ENCODE measurements around the gene MAG.
"Not testable (repeated sequence)": the region's sequence is repeated elsewhere in the genome, so short reads cannot be mapped to it uniquely, and the experiment has no call there.

Gene MAG

DNA sequence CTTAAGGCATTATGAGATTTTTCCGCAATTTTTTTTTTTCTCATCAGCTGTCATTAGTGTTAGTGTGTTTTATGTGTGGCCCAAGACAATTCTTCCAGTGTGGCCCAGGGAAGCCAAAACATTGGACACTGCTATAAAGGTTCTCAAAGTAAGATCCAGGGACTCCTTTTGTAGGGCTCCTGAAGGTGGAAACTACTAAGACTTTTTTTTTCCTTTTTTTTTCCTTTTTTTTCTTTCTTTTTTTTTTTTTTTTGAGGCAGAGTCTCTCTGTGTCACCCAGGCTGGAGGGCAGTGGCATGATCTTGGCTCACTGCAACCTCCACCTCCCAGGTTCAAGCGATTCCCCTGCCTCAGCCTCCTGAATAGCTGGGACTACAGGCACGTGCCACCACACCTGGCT lies 6.5 kb upstream of the MAG start:
- H3K27me3 Mint-ChIP-seq (ENCODE audit: low read depth) = peaks cover 15% of the 10 kb centered on the region
- H3K27ac Mint-ChIP-seq; H3K9me3 Mint-ChIP-seq; H3K4me1 Mint-ChIP-seq (ENCODE audit: low read depth); H3K36me3 Mint-ChIP-seq (ENCODE audit: low read depth); H3K4me3 Mint-ChIP-seq: not testable (repeated sequence)

GRCh38 chr19:35286101-35286500 lies 5.9 kb upstream of the MAG start:
- peaks cover 15% of the 10 kb centered on the region for H3K27me3 Mint-ChIP-seq (ENCODE audit: low read depth)
- H3K4me3 Mint-ChIP-seq; H3K27ac Mint-ChIP-seq; H3K4me1 Mint-ChIP-seq (ENCODE audit: low read depth); H3K9me3 Mint-ChIP-seq; H3K36me3 Mint-ChIP-seq (ENCODE audit: low read depth): not testable (repeated sequence)

GRCh38 chr19:35287713-35288112 lies 4.2 kb upstream of the MAG start:
- H3K27me3 Mint-ChIP-seq (ENCODE audit: low read depth) = peaks cover 11% of the 10 kb centered on the region
- H3K9me3 Mint-ChIP-seq = no peaks in the 10 kb centered on the region
- no peak overlapping the region for H3K4me3 Mint-ChIP-seq
- H3K4me1 Mint-ChIP-seq (ENCODE audit: low read depth) = no peaks in the 10 kb centered on the region
- H3K36me3 Mint-ChIP-seq (ENCODE audit: low read depth) = no peaks in the 10 kb centered on the region
- H3K27ac Mint-ChIP-seq = no peak overlapping the region

DNA sequence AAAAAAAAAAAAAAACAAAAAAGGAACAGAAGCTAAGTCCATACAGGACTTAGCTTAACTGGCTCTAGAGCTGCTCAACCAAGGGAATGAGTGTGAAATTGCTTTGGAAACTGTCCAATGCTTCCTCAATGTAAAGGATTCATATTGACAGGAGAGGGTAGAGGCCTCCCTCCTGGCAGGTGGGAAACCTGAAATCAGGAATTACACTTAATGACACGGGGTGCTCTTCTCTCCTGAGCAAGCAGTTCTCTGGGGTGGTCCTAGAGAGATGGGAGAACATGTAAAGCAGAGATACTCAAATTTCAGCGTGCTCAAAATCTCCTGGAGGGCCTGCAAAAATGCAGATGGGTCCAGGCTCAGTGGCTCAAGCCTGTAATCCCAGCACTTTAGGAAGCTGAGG lies 3.6 kb upstream of the MAG start:
- Mint-ChIP-seq H3K36me3 (ENCODE audit: low read depth) (no peaks in the 10 kb centered on the region), H3K4me1 (ENCODE audit: low read depth) (no peaks in the 10 kb centered on the region), H3K9me3 (no peaks in the 10 kb centered on the region), H3K4me3 (no peak overlapping the region), H3K27ac (no peak overlapping the region), H3K27me3 (ENCODE audit: low read depth) (peaks cover 6% of the 10 kb centered on the region)

DNA sequence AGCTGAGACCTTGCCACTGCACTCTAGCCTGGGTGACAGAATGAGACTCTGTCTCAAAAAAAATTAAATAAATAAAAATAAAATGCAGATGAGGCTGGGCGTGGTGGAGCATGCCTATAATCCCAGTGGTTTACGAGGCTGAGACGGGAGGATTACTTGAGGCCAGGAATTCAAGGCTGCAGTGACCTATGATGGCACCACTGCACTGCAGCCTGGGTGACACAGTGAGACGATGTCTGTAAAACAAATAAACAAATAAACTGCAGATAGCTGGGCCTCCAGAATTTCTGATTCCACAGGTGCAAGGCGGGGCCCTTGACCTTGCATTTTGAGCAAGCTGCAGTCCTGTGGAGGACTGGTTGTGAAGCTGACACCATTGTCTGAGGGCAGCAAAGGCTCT lies 3.1 kb upstream of the MAG start:
- Mint-ChIP-seq H3K27ac (no peak overlapping the region), H3K9me3 (no peaks in the 10 kb centered on the region), H3K4me3 (no peak overlapping the region), H3K36me3 (ENCODE audit: low read depth) (no peaks in the 10 kb centered on the region), H3K4me1 (ENCODE audit: low read depth) (no peaks in the 10 kb centered on the region), H3K27me3 (ENCODE audit: low read depth) (peaks cover 4% of the 10 kb centered on the region)

DNA sequence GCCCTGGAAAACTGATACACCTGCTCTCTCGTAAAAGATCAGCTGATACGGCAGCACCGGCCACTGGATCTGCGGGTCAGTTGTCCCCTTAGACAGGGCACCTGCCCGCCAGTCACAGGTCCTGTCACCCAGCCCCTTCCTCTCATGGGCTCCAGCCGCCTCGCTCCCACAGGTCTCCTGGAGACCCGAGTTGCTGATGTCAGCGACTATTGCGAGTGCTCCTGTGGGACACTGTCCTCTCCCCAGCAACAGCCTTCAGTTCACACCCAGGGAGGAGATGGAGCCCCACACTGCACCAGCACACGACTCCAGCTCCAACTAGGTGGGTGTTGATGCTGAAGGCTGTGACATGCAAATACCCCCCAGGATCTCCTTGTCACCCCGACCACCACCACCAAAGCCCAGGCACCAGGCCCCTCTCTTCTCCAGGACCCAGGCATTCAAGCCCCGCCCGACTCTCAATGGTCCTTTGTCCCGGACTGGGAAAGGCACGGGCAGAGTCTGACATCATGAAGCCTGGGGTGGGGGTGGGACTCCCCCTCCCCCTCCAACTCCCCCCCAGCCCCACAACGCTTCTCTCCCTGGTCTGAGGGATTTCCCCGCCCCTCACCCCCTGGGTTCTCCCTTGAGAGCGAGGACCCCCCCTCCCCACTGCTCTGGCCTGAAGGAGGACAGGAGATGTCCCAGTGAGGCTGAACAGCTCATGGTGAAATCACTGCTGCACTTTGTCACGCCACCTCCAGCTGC lies 1.4 kb upstream of the MAG start:
- no peak overlapping the region for H3K4me3 Mint-ChIP-seq
- no peak overlapping the region for H3K27ac Mint-ChIP-seq

DNA sequence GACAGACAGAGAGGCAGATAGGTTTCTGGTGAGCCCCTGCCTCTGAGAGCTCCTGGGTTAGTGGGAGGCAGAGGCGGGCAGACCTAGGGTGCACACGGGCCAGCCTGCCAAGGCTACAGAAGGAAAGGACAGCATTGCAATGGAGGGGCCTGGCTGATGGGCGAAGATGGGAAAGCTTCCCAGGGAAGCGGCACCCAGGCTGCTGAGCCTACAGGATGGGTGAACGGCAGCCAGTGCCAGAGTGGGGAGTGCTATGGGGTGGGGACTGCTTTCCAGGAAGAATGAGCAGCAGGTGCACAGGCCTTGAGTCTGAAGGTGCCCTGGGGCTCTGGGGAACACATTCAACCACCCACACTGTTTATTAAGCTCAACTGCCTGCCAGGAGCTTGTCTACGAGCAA lies 702 bp upstream of the MAG start:
- Mint-ChIP-seq H3K36me3 (ENCODE audit: low read depth) (no peaks in the 10 kb centered on the region), H3K9me3 (no peaks in the 10 kb centered on the region), H3K4me3 (no peak overlapping the region), H3K4me1 (ENCODE audit: low read depth) (peaks cover 2% of the 10 kb centered on the region), H3K27me3 (ENCODE audit: low read depth) (no peaks in the 10 kb centered on the region), H3K27ac (no peak overlapping the region)

More for the DNA sequence above, 1.4 kb upstream of the MAG start:
- H3K36me3 Mint-ChIP-seq (ENCODE audit: low read depth) = no peaks in the 10 kb centered on the region
- no peaks in the 10 kb centered on the region for H3K9me3 Mint-ChIP-seq
- peaks cover under 1% of the 10 kb centered on the region for H3K4me1 Mint-ChIP-seq (ENCODE audit: low read depth)
- no peaks in the 10 kb centered on the region for H3K27me3 Mint-ChIP-seq (ENCODE audit: low read depth)

DNA sequence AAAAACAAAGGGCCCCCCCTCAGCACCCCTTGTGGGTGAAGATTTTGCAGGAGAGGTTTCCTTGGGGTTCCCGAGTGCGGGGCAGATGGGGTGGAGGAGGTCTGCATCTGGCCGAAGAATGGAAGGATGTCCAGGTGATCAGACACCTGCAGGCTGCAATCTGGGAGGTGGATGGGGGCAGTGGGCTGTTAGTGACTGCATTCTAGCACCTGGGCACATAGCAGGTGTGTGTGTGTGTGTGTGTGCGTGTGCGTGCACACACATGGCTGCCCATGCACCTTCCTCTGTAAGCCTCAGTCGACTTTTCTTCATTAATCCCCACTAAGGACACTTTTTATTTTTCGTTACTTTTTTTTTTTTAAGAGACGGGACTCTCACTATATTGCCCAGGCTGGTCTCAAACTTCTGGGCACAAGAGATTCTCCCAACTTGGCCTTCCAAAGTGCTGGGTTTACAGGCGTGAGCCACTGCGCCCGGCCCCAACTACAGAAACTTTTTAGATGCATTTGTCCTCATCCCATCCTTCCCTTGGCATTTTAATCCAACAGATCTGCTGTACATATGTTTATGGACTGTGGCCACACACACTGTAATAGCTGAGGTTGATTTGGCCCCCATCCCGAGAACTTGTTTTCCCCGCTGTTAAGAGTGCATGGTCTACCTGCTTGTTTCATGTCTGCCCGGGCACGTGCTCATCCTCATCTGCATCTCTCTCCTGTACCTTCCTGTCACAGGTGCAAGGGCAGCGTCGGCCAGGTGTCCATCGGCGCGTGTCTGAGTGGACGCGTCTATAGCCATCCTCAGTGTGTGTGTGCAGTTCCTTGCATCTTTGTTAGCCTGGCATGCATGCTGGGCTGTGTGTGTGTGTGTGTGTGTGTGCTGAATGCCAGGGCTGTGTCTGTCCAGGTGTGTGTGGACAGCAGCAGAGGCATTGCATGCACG lies 731 bp downstream of the MAG start:
- Mint-ChIP-seq H3K9me3 (no peaks in the 10 kb centered on the region), H3K4me3 (no peak overlapping the region)

DNA sequence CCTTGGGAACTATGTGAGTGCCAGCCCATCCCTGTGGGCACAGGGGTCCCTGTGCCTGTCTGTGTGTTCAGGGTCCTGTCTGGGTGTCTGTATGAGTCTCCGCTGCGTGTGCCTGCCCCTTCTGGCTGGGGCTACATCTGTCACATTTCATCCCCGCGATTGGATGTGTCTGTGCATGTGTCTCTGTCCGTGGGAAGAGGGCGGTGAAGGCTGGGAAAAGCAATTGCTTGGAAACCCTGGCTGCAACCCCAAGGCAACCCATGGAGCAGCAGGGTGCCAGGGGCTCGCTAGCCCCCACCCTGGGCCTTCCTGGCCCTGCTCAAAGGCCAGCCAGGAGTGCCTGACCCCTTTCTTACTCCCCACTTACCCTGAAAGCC lies 1.4 kb downstream of the MAG start:
- H3K9me3 Mint-ChIP-seq = no peaks in the 10 kb centered on the region
- peaks cover 2% of the 10 kb centered on the region for H3K4me1 Mint-ChIP-seq (ENCODE audit: low read depth)
- no peak overlapping the region for H3K27ac Mint-ChIP-seq
- no peaks in the 10 kb centered on the region for H3K27me3 Mint-ChIP-seq (ENCODE audit: low read depth)
- no peaks in the 10 kb centered on the region for H3K36me3 Mint-ChIP-seq (ENCODE audit: low read depth)
- no peak overlapping the region for H3K4me3 Mint-ChIP-seq

More for the DNA sequence above, 731 bp downstream of the MAG start:
- Mint-ChIP-seq H3K27me3 (ENCODE audit: low read depth) (no peaks in the 10 kb centered on the region), H3K4me1 (ENCODE audit: low read depth) (peaks cover 2% of the 10 kb centered on the region), H3K27ac (no peak overlapping the region), H3K36me3 (ENCODE audit: low read depth) (no peaks in the 10 kb centered on the region)

DNA sequence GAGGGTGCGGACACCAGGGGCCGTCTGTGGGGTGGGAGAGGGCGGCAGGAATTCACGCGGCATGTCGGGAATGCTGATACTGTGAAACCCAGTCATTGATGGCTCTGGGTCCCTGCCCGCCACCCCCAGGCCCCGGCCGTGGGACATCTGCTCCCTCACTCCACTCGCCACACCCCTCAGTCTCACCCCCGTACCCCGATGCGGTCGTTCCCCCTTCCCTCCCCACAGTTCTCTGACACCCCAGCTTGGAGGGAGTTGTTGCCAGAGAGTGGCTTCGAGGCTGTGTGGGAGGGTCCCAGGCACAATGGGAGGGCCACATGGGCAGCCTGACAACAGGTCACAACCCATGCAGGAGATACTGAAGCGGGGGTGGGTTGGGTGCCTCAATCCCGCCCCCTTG lies 1.8 kb downstream of the MAG start:
- no peak overlapping the region for H3K27ac Mint-ChIP-seq
- no peaks in the 10 kb centered on the region for H3K27me3 Mint-ChIP-seq (ENCODE audit: low read depth)
- H3K9me3 Mint-ChIP-seq = no peaks in the 10 kb centered on the region
- no peaks in the 10 kb centered on the region for H3K36me3 Mint-ChIP-seq (ENCODE audit: low read depth)
- peaks cover 2% of the 10 kb centered on the region for H3K4me1 Mint-ChIP-seq (ENCODE audit: low read depth)
- H3K4me3 Mint-ChIP-seq = no peak overlapping the region

DNA sequence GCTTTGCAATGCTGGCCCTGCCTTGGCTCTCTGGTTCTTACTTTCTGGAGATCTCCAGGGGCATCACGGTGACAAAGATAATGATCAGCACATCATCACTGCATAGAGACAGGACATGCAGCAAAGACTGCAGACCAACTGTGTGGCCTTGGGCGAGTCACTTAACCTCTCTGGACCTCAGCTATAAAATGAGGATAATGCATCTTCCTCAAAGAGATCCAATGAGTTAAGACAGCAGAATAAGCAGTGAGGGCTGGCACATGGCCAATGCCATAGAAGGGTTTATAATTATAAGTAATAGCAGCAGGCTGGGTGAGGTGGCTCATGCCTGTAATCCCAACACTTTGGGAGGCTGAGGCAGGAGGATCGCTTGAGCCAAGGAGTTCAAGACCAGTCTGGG lies 2.4 kb downstream of the MAG start:
- Mint-ChIP-seq H3K27ac (no peak overlapping the region), H3K4me3 (no peak overlapping the region)

GRCh38 chr19:35294859-35295791 lies 3.2 kb downstream of the MAG start:
- Mint-ChIP-seq H3K4me3 (no peak overlapping the region), H3K4me1 (ENCODE audit: low read depth) (peaks cover 2% of the 10 kb centered on the region), H3K9me3 (no peaks in the 10 kb centered on the region), H3K36me3 (ENCODE audit: low read depth) (no peaks in the 10 kb centered on the region), H3K27me3 (ENCODE audit: low read depth) (no peaks in the 10 kb centered on the region), H3K27ac (no peak overlapping the region)

More for the DNA sequence above, 2.4 kb downstream of the MAG start:
- H3K27me3 Mint-ChIP-seq (ENCODE audit: low read depth) = no peaks in the 10 kb centered on the region
- H3K9me3 Mint-ChIP-seq = no peaks in the 10 kb centered on the region
- H3K36me3 Mint-ChIP-seq (ENCODE audit: low read depth) = no peaks in the 10 kb centered on the region
- peaks cover 2% of the 10 kb centered on the region for H3K4me1 Mint-ChIP-seq (ENCODE audit: low read depth)

DNA sequence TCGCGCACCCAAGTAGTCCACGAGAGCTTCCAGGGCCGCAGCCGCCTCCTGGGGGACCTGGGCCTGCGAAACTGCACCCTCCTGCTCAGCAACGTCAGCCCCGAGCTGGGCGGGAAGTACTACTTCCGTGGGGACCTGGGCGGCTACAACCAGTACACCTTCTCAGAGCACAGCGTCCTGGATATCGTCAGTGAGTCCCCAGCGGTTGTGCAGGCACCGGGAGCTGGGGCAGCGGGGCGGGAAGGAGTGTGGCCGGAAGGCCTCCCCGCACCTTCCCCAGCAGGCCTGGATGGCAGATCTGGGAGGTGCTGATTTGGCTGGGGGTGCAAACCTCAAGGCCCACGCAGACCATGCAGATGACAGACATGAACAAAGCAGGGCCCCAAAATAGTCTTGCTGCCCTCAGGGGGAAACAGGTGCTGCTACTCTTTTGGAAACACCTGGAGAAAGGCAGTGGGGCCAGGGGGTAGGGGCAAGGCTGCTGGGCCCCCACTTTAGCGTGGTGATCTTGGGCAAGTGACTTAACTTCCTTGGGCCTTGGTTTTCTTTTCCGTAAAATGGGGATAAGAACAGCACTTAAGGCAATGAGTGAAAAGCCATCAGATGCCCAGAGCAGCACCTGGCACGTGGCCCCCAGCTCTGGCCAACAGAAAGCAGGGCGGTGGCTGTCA lies 4.0 kb downstream of the MAG start:
- H3K27ac Mint-ChIP-seq = no peak overlapping the region

More for the DNA sequence above, 4.0 kb downstream of the MAG start:
- H3K36me3 Mint-ChIP-seq (ENCODE audit: low read depth) = no peaks in the 10 kb centered on the region
- H3K27me3 Mint-ChIP-seq (ENCODE audit: low read depth) = no peaks in the 10 kb centered on the region
- H3K4me3 Mint-ChIP-seq = no peak overlapping the region
- no peaks in the 10 kb centered on the region for H3K9me3 Mint-ChIP-seq
- peaks cover 2% of the 10 kb centered on the region for H3K4me1 Mint-ChIP-seq (ENCODE audit: low read depth)

Data from T-helper 1 cell treated with Interleukin-12 subunit alpha and Interleukin-12 subunit beta and Interleukin-4 antibody, amounts not matched to agents 30 μg/mL and 1 μg/mL, for 36 hours (primary cell).